Inflammatory macrophage treated with lipopolysaccharide for 4 hours (primary cell): ENCODE data around the gene ZNF710.
A peak's percentile ranks its signal among the peaks of the same experiment; 100 is the strongest.

ENCODE experiments used
- DNase-seq: peaks from one replicate; pipeline ENCODE4 v3.0.0-alpha.2; 2020

The ZNF710 gene

GRCh38 chr15:90042356-90042755 is 41.2 kb downstream of the ZNF710 start:
- no peak for DNase-seq

GRCh38 chr15:90042766-90043529 is 41.8 kb downstream of the ZNF710 start:
- no peak for DNase-seq

DNA sequence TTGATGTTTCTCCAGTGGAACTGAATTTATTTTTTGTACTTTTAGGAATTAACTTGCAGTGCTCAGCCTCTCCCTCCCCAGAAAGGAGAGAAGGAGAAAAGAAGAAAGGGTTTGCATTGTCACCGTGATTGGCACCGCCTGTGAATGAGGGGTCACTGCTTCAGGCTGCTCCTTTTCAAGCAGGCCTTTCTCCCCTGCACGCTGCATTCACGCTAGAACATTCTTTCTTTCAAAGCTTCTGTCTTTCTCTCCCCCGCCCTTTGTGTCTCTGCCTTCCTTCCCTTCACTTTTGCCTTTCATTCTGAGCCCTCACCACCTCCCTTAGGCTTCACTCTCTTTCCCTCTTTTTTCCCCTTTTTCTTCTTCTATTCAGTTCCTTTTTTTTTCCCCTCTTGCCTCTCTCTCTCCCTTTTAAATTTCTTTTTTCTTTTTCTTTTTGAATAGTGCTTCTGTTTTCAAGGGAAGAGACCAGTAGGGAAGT is 42.4 kb downstream of the ZNF710 start:
- no peak for DNase-seq

GRCh38 chr15:90044191-90044590 is 43.1 kb downstream of the ZNF710 start:
- DNase-seq = no peak

DNA sequence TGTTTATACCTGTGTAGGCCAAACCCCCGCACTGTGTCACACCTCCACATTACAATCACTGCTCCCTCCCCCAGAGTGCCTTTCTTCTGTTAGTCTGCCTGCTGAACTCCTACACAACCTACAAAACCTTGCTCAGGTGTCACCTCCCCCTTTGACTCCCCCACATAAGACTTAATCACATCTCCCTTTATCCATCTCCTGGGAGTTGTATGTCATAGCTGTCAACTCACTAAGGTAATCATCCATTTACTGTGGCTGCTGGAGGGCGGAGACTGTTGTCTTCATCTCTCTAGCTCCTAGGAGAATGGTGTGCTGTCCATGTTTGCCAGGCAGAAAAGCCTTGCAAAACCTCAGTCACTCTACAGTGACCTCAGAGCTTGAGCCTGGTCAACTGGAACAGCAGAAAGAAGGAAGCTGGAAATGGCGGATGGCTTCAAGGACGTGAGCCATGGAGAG is 43.8 kb downstream of the ZNF710 start:
- DNase-seq = no peak

DNA sequence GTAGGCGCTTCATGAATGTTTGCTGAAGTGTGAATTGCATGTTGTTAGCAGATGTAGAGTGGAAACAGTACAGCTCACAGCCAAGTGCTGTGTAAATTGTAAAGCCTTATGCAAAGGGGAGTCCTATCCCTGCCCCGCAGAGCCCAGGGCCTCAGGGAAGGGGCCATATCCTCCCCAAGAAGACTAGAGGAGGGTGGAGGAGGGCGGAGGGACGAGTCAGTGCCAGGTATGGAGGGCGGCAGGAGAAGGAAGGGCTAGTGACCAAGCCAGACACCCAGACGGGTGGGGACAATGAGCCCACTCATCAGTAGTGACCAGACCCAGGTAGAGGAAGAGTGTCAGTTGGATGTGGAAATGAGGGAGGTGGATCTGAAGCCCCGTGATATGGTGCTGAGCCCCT is 45.2 kb downstream of the ZNF710 start:
- DNase-seq = no peak

DNA sequence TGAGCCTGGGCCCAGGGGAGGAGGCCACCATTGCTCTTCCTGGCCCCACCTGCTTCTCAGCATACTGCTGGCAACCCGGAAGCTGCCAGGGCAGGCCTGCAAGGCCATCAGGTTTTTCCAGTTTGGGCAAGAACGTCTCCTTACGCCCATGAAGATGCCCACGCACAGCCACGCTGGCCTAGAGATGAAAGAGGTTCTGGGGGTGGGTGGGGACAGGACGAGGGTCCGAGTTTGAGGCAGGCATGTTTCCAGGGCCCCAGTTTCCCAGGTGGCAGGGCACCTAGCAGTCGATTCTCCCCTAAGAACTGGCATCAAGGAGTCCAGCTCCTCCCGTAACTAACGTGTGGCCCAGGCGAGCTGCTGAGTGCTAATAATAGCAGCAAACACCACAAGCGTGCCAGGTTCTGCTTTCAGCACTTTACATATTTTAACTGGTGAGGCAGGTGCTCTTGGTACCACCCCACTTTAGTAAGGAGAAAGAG is 45.8 kb downstream of the ZNF710 start:
- DNase-seq = no peak

DNA sequence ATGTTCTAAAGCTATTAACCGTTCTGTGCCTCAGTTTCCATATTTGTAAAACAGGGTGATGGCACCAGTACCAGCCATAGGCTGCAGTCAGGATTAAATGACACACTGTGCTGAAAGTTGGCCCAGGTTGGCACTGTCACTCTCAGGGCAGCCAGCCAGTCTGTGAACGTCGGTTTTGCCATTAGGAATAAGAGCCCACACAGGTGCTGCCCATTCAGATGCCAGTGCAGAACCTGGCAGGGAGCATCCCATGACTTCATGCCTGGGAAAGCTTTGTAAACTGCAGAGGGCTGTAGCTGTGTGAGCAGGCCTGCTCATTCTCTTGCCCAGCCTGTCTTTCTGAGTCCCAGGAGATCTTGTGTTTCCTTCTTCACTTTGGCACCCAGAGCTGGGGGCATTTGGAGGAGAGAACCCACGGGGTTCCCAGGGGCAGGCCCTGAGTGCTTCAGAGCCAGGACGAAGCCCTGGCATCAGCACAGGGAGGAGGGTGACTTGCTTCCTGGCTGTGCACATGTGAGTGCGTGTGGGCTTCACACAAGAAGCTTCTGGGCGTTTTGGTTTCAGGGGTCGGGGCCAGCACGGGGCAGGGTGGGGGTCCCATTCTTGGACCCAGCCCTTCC is 46.9 kb downstream of the ZNF710 start:
- no peak for DNase-seq

DNA sequence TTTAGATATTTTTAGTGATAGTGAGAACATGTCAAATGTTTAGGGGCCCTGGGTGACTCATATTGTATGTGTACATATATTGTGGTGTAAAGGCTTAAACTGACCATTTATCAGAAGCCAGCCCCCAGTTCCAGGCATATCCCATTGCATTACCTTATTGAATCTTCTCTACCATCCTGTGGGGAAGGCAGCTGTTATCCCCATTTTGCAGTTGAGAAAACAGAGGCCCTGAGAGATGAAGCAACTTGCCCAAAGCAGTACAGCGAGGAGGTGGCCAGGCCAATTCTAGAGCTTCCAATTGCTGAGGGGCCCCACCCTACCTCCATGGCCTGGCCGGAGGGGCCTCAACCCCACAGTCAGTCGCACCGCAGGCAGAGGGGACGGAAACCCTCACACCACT is 47.9 kb downstream of the ZNF710 start:
- no peak for DNase-seq

DNA sequence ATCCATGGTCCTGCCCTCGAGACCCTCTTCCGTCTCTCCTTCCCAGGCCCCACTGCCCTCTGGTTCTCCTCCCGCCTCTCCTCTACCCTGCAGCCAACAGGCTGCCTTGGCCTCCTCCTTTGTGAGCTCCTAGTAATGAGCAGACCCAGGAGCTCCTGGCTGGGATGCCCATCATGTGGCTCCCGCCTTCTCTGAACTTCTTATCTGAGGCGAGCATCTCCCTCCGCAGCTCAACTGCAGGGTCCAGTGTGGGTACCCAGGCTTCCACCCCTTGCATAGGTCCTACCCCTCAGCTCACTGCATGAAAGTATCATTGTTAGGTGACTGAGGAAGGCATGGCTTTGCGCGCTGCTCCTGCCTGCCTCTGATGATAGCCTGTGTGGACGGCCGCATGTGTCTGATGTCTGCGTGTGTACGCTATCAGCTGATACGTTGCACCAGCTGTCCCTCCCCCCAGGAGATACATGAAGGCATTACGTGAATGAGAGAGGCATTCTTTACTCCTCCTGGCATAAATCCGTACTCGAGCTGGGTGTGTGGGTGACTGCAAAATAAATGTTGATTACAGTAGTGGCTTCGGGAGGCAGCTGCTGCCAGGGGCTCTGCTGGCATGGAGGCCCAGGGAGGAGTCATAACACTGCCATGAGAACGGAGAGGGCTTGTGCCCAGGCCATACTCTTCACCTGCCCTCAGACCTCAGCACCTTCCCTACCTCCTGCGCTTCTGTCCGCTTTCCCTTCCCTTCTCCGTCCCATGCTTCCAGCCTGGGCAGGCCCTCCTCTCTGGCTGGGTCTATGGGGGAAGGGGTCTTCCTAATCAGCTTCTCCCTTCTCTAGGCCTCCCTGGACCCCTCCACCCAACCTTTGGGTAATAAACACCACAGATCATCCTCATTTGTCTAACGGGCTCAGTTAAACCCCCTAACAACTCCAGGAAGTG is 48.8 kb downstream of the ZNF710 start:
- no peak for DNase-seq

GRCh38 chr15:90051874-90052273 is 50.8 kb downstream of the ZNF710 start:
- no peak for DNase-seq

DNA sequence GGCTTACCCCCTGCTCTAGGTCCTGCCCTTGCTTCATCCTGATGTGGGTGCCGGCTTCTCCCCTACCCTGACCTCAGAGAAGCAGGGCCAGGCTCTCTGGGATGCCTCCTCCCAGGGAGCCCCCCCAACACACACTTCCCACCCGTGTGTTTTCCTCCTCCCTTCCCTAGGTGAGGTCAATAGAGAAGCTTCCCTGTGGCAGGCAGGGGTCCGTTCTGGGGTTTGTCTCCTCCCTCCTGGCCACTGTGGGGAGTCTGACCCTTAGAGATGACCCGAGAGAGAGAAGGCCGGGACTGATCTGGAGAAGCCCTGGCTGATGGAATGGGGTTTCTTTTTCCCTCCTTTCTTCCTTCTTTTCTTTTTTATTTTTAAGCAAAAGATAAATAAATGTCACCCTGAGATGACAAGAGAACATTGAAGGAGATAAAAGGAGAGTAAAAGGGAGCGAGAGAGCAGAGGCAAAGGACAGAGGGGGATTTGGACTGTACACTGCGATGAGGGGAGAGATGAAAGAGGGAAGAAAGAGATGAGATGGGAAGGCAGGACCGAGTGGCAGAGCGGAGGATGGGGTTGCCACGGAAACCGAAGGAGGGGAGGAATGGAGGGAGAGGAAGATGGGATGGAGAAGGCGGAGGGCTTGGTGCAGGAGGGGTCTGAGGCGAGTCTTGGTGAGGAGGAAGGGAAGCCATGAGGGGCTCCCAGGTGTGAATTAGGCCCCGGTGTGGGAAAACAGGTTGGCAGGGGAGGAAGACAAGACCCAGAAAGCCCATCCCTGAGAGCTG is 52.8 kb downstream of the ZNF710 start:
- DNase-seq = no peak

DNA sequence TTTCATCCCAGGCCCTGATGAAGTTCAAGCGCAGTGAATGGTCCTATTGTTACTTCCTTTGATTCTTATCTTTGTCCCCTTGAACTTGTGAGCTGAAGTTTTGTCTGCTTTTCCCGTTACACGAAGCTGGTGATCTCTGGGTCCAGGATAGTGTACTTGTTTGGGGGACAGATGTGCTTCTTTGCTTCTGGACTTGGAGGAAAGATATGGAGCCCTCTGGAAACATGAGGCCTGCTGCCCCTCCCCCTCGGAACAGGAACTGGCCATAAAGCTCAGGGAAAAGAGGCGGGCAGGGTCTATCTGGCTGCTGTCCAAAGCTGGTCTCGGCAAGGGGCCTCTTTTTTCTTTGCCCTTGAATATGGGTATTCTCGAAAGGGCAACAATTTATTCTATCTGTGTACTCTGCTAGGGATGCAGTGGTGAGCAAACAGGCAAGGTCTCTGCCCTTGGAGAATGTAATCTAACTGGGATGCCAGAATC is 53.5 kb downstream of the ZNF710 start:
- no peak for DNase-seq

DNA sequence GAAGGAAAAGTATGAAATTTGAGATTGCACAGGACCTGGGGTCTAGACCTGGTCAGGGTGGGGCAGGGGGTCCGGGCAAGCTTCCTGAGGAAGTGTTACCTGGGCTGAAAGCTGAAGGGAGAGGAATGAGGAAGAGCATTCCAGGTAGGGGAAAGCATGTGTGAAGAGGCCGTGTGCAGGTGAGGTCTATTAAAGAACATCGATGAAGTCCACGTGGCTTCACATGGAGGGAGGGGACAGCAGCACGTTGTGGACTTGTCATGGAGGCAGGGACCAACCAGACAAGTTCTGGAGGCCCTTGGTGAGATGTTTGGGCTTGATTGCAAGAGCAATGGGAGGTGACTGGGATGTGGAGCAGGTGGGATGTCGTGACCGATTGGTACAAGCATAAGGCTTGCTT is 54.1 kb downstream of the ZNF710 start:
- no peak for DNase-seq

- no peak for DNase-seq
These were observed 55.4 kb downstream of the ZNF710 start for GRCh38 chr15:90056529-90056928.

DNA sequence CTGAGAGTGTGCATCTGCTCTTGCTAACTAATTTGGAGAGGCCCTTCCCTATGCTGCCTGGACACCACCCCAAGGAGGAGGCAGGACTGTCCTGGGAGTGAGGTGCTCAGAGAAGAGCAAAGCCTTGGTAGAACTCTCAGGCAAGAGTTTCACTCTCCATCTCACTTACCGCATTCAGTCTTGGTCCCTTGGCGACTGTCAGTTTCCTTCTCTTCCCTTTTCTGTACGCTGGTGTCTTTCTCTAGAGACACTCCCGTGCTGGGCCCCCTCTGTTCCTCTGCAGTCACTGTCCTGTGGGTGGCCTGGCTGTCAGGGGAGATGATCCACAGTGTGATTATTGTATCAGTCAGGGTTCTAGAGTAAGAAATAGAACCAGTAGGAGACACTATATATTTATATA is 57.2 kb downstream of the ZNF710 start:
- DNase-seq = peak; percentile 74

DNA sequence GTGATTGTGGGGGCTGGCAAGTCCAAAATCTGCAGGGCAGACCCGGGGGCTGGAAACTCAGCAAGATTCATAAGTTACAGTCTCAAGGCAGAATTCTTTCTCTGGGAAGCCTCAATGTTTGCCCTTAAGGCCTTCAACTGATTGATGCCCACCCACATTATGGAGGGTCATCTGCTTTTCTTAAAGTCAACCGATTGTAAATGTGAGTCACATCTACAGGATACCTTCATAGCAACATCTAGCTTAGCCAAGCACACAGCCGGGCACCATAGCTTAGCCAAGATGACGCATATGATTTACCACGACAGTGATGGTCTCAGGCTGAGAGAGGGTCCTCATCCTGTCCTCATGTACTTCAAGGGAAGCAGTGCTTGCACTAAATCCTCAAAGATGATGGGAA is 57.7 kb downstream of the ZNF710 start:
- DNase-seq = no peak

GRCh38 chr15:90059208-90059985 is 58.3 kb downstream of the ZNF710 start:
- DNase-seq = peak; percentile 99

GRCh38 chr15:90060797-90061196 is 59.7 kb downstream of the ZNF710 start:
- no peak for DNase-seq

DNA sequence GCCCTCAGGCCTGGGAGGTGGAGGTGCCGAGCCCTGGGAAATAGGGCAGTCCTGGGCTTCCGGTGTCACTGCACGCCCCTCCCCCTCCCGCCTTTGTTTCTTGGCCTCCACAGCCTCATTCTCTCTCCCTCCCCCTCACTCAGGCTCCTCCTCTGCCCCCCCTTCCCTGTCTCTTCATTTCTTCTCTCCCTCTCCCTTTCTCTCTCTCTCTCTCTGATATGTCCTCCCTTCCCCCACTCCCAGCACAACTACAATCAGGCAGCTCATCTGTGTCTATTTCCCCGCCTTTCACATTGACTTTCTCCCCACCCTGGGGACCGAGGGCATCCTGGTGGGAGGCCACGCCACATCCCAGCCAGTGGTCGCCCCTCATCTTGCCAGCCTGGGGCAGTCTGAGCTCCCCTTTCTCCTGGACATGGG is 60.9 kb downstream of the ZNF710 start:
- no peak for DNase-seq

DNA sequence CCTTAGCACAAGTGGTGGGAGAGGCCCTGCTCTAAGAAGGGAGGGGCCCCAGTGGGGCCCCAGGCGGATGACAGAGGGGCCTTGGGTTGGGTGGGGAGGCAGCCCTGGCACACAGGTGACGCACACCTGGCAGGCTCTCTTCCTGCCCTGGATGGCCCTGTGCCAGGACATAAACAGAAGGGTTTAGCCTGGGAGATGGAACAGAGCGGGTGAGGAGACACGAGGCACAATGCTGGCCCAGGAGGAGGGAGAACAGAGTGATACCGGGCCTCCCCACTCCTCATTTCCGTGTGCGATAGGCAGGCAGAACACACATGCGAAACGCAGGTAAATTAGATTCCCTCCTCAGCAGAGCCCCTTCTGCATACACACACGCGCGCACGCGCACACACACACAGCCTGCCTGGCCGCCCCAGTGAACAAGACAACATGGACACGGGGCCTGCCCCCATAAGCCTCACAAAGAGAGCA is 61.4 kb downstream of the ZNF710 start:
- no peak for DNase-seq
